Esophagus muscularis mucosa (tissue), 3 donors: Measurements from ENCODE around the gene CXCL8.

Experiments
- POLR2A ChIP-seq: fragments of 450-650 bp; IDR thresholded peaks from one replicate; pipeline ENCODE4 v1.6.1; 2017; ENCODE audit warnings: antibody characterized with exemption, moderate library complexity, mild to moderate bottlenecking, low read depth
- TF ChIP-seq, protein P1 (sequence below), 3 experiments: fragments of 200-600 bp in 2 of 3; fragments of 450-650 bp in 1 of 3; sonication (generic) in 2 of 3; IDR thresholded peaks; one replicate each; pipeline ENCODE4 v1.5.1; 2017 to 2019; ENCODE audit warnings: antibody characterized with exemption in 3 of 3, mild to moderate bottlenecking in 2 of 3, moderate library complexity in 1 of 3

DNA sequence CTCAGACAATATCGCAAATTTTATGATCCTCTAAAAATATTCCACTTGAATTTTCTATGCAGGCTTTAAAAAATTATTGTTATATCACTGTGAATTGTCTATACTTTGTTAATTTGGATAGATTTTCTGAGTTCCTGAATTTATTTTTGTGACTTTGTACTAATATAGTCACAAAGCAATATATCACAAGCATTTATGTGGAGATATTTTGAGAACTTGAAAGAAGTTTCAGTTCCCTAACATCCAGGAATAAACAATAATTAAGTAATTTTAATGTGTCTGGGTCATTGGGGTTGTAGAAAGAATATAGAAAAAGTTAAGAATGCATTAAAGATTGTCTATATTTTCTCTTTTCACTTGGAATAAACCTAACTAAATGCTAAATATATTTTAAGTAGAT is 32.0 kb downstream of the CXCL8 start:
- no peak for TF ChIP-seq POLR2A
- TF ChIP-seq, protein P1, sequence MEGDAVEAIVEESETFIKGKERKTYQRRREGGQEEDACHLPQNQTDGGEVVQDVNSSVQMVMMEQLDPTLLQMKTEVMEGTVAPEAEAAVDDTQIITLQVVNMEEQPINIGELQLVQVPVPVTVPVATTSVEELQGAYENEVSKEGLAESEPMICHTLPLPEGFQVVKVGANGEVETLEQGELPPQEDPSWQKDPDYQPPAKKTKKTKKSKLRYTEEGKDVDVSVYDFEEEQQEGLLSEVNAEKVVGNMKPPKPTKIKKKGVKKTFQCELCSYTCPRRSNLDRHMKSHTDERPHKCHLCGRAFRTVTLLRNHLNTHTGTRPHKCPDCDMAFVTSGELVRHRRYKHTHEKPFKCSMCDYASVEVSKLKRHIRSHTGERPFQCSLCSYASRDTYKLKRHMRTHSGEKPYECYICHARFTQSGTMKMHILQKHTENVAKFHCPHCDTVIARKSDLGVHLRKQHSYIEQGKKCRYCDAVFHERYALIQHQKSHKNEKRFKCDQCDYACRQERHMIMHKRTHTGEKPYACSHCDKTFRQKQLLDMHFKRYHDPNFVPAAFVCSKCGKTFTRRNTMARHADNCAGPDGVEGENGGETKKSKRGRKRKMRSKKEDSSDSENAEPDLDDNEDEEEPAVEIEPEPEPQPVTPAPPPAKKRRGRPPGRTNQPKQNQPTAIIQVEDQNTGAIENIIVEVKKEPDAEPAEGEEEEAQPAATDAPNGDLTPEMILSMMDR (IDR thresholded peaks at IDR 0.05): no peak
